ENCODE data around the gene S100A9.

S100A9 gene

DNA sequence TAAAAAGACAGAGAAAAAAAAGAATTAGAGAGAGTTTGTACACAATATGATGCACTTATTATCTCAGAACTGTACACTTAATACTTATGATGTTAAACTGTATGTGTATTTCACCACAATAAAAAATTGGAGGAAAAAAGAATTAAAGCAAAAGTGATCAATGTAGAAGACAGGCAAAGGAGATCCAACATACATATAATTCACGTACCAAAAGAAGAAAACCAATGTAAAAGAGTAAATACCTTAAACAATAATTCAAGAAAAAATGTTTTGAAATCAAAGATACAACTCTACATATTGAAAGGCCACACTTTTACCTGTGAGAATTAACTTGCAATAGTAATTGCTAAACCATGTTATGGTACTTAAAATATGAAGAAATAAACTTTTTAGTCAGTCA, 35.1 kb upstream of the S100A9 start:
- no peak overlapping the region for H3K4me3 ChIP-seq (ENCODE audit: control insufficient read depth, low read depth, low read length)
- TF ChIP-seq, protein P1, sequence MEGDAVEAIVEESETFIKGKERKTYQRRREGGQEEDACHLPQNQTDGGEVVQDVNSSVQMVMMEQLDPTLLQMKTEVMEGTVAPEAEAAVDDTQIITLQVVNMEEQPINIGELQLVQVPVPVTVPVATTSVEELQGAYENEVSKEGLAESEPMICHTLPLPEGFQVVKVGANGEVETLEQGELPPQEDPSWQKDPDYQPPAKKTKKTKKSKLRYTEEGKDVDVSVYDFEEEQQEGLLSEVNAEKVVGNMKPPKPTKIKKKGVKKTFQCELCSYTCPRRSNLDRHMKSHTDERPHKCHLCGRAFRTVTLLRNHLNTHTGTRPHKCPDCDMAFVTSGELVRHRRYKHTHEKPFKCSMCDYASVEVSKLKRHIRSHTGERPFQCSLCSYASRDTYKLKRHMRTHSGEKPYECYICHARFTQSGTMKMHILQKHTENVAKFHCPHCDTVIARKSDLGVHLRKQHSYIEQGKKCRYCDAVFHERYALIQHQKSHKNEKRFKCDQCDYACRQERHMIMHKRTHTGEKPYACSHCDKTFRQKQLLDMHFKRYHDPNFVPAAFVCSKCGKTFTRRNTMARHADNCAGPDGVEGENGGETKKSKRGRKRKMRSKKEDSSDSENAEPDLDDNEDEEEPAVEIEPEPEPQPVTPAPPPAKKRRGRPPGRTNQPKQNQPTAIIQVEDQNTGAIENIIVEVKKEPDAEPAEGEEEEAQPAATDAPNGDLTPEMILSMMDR (IDR thresholded peaks at IDR 0.05; ENCODE audit: control insufficient read depth, insufficient read depth, low read depth, low read length, missing control alignments), result no peak

DNA sequence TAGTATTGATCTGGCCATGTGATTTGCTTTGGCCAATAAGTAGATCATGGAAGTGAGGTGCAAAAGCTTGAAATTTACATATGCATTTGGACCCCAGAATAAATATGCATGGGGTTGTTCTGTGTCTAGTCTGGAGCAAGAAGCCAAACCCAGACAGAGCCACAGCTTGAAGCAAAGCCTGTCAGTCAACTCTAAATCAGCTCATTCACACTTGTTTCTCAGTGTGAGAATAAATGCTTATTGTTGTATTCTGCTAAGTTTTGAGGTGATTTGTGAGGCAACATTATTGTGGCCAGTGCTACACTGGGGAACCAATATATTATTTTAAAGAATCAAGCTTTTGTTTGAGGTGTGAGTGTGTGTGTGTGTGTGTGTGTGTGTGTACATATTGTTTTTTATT, 32.7 kb upstream of the S100A9 start:
- H3K4me3 ChIP-seq (ENCODE audit: control insufficient read depth, low read depth, low read length), result no peak overlapping the region
- DNase-seq (ENCODE audit: low read depth), result no peak
- TF ChIP-seq, protein P1 (IDR thresholded peaks at IDR 0.05; ENCODE audit: control insufficient read depth, insufficient read depth, low read depth, low read length, missing control alignments), result no peak

More for the DNA sequence above, 35.1 kb upstream of the S100A9 start:
- no peak for DNase-seq (ENCODE audit: low read depth)

DNA sequence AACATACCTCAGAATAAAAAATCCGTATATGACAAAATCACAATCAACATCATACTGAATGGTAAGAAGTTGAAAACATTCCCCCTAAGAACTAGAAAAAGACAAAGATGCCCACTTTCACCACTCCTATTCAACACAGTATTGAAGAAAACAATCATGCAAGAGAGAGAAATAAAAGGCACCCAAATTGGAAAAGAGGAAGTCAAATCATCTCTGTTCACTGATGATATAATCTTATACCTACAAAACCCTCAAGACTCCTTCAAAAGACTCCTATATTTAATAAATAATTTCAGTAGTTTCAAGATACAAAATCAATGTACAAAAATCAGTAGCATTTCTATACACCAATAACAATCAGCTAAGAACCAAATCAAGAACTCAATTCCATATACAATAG, 23.8 kb upstream of the S100A9 start:
- no peak for DNase-seq (ENCODE audit: low read depth)
- H3K4me3 ChIP-seq (ENCODE audit: control insufficient read depth, low read depth, low read length), result no peak overlapping the region
- TF ChIP-seq, protein P1 (IDR thresholded peaks at IDR 0.05; ENCODE audit: control insufficient read depth, insufficient read depth, low read depth, low read length, missing control alignments), result no peak

DNA sequence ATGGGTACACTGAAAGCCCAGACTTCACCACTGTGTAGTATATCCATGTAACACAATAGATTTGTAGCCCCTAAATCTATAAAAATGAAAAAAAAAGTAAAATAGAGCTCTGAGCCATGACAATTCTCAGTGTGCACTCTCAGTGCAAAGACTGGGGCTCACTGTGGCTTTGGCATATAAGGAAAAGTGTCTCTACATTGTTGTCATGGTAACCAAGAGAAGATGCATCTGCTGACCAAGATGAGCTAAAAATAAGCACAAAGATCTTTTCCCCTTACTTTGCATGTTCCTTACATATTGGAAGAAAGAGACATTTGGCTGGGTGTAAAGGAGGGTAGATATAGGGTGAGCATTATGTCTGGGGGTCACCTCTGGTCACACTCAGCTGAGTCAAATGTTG, 21.0 kb upstream of the S100A9 start:
- H3K4me3 ChIP-seq (ENCODE audit: control insufficient read depth, low read depth, low read length), result no peak overlapping the region
- TF ChIP-seq, protein P1 (IDR thresholded peaks at IDR 0.05; ENCODE audit: control insufficient read depth, insufficient read depth, low read depth, low read length, missing control alignments), result no peak
- no peak for DNase-seq (ENCODE audit: low read depth)

DNA sequence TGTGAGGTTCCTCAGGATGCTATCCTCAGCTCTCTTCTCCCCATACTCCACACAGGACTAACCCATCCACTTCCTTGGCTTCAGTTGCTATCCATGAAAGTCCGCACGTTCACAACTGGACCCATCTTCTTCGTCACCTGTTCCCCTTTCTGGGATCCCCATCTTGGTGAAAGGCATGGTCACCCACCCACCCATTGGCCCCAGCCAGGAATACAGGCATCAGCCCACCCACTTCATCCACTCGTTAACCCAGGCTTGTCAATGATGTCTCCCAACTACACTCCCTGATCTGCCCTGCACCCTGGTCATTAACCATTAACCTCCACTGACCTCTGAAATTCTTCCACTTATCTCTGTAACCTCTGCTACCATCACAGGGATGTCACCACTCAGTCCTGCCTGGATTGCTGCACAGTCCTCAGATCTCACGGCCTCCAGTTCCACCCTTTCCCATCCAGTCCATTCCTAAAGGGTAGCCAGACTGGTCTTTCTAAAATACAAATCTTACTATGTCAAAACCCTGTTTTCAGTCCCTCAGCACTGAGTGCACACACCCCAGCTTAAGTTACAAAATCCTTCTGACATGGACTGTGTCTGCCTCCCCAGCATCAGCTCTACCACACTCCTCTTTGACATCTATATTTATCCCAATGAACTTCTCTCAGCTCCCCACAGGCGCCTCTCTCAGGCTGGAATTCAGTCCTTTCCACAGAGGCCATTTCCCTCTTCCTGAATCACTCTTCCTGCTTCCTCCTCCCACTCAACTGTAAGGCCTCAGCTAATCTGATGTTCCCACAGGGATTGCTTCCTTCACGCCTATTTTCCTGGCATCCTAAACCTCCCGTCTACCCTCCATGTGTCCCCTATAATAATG, 19.4 kb upstream of the S100A9 start:
- TF ChIP-seq, protein P1 (IDR thresholded peaks at IDR 0.05; ENCODE audit: control insufficient read depth, insufficient read depth, low read depth, low read length, missing control alignments), result no peak
- H3K4me3 ChIP-seq (ENCODE audit: control insufficient read depth, low read depth, low read length), result no peak overlapping the region
- DNase-seq (ENCODE audit: low read depth), result no peak

DNA sequence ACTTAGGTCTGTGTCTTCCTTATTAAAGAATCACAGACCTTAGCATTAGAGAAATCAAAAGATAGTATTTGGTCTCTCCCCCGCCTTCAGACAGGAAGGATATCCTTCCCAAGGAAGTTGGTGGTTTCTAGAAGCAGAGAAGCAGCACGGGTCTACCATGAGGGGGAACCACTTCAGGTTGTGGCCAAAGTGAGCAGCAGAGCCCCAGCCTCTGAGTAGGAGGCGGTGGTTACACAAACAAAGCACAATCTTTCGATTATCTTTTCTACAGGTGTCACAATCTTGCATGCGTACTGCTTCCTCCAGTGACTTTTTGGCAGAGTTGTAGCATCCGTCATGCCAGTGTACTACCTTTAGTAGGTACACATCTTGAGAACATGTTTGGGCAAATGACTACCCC, 17.9 kb upstream of the S100A9 start:
- TF ChIP-seq, protein P1 (IDR thresholded peaks at IDR 0.05; ENCODE audit: control insufficient read depth, insufficient read depth, low read depth, low read length, missing control alignments), result no peak
- no peak for DNase-seq (ENCODE audit: low read depth)
- H3K4me3 ChIP-seq (ENCODE audit: control insufficient read depth, low read depth, low read length), result no peak overlapping the region

All from AG09309 (cell line).